WTC11 (cell line): ENCODE results near the gene CAMK1. TPM values are rescaled to one million over a fixed set of nuclear protein-coding genes. Genes with fewer than 3 reads are reported as not detected.

Source experiments
- ATAC-seq: fragments of 200-7000 bp; cut with Tn5 transposase; 2 replicates; pipeline ENCODE4 v1.10.0; 2021; ENCODE audit warnings: mild to moderate bottlenecking, moderate library complexity
- CTCF ChIA-PET: fragments of 300-600 bp; sonication (Branson Sonifier 250); formaldehyde crosslinking; loops from one replicate; lab custom pipeline; 2021; ENCODE audit warnings: antibody characterized with exemption; lab: Charles Lee
- POLR2A ChIA-PET: fragments of 350-600 bp; sonication (Branson Sonifier 250); formaldehyde crosslinking; loops from one replicate; lab custom pipeline; 2021; ENCODE audit warnings: antibody characterized with exemption; lab: Charles Lee
- DNase-seq: peaks from one replicate; pipeline ENCODE4 v3.0.0; 2021; ENCODE audit warnings: low spot score
- H3K27ac Mint-ChIP-seq: 2 replicates; pipeline ENCODE4 v1.8.0; 2021; ENCODE audit warnings: mixed read lengths
- H3K27me3 Mint-ChIP-seq: 2 replicates; pipeline ENCODE4 v1.8.0; 2021; ENCODE audit warnings: low read depth, mild to moderate bottlenecking, moderate library complexity, mixed read lengths
- H3K36me3 Mint-ChIP-seq: 2 replicates; pipeline ENCODE4 v1.8.0; 2021; ENCODE audit warnings: mixed read lengths
- H3K4me1 Mint-ChIP-seq: 2 replicates; pipeline ENCODE4 v1.8.0; 2022; ENCODE audit warnings: mixed read lengths
- H3K4me3 Mint-ChIP-seq: 2 replicates; pipeline ENCODE4 v1.8.0; 2021; ENCODE audit warnings: mild to moderate bottlenecking, moderate library complexity, mixed read lengths
- H3K9me3 Mint-ChIP-seq: 2 replicates; pipeline ENCODE4 v1.8.0; 2021; ENCODE audit warnings: mixed read lengths
- AFF4 ChIP-seq: sonication (generic); formaldehyde crosslinking; IDR thresholded peaks from 2 replicates; pipeline ENCODE4 v1.8.1; 2023; ENCODE audit warnings: mild to moderate bottlenecking, missing genetic modification reagents, borderline replicate concordance
- CBFB ChIP-seq: sonication (generic); formaldehyde crosslinking; IDR thresholded peaks from 2 replicates; pipeline ENCODE4 v1.8.1; 2022; ENCODE audit warnings: mild to moderate bottlenecking, low read depth, missing genetic modification reagents
- CREB1 ChIP-seq: sonication (generic); formaldehyde crosslinking; IDR thresholded peaks from 2 replicates; pipeline ENCODE4 v1.8.0; 2023; ENCODE audit warnings: mild to moderate bottlenecking, missing genetic modification reagents
- NR1H2 ChIP-seq: sonication (generic); formaldehyde crosslinking; IDR thresholded peaks from 2 replicates; pipeline ENCODE4 v1.9.0; 2021; ENCODE audit warnings: mild to moderate bottlenecking, moderate library complexity, missing genetic modification reagents
- NR2C2 ChIP-seq: sonication (generic); formaldehyde crosslinking; IDR thresholded peaks from 2 replicates; pipeline ENCODE4 v1.8.0; 2022; ENCODE audit warnings: mild to moderate bottlenecking, missing genetic modification reagents
- SMAD4 ChIP-seq: sonication (generic); formaldehyde crosslinking; IDR thresholded peaks from 2 replicates; pipeline ENCODE4 v1.8.0; 2022; ENCODE audit warnings: mild to moderate bottlenecking, missing genetic modification reagents
- TEAD4 ChIP-seq: sonication (generic); formaldehyde crosslinking; IDR thresholded peaks from 2 replicates; pipeline ENCODE4 v1.8.0; 2022; ENCODE audit warnings: mild to moderate bottlenecking, missing genetic modification reagents
- ZNF219 ChIP-seq: sonication (generic); formaldehyde crosslinking; IDR thresholded peaks from 2 replicates; pipeline ENCODE4 v1.8.0; 2023; ENCODE audit warnings: missing genetic modification reagents, mild to moderate bottlenecking, borderline replicate concordance
- ZNF232 ChIP-seq: sonication (generic); formaldehyde crosslinking; IDR thresholded peaks from 2 replicates; pipeline ENCODE4 v1.8.0; 2022; ENCODE audit warnings: mild to moderate bottlenecking, missing genetic modification reagents
- ZNF396 ChIP-seq: fragments of 250-450 bp; sonication (Bioruptor Pico); IDR thresholded peaks from 2 replicates; pipeline ENCODE4 v1.8.0; 2021; ENCODE audit warnings: mild to moderate bottlenecking, moderate library complexity, borderline replicate concordance
- ZNF671 ChIP-seq: fragments of 250-450 bp; sonication (Bioruptor Pico); IDR thresholded peaks from 2 replicates; pipeline ENCODE4 v1.8.0; 2021; ENCODE audit warnings: mild to moderate bottlenecking
- total RNA-seq: library from RNA; stranded (reverse); gene quantifications from 3 replicates; pipeline ENCODE4 v1.2.3, GENCODE V29; 2021
- TF ChIP-seq, protein P1 (sequence below): sonication (generic); formaldehyde crosslinking; IDR thresholded peaks from 2 replicates; pipeline ENCODE4 v1.8.0; 2023; ENCODE audit warnings: missing genetic modification reagents, mild to moderate bottlenecking, borderline replicate concordance
- TF ChIP-seq, protein P2 (sequence below): sonication (generic); formaldehyde crosslinking; IDR thresholded peaks from 2 replicates; pipeline ENCODE4 v1.8.1; 2023; ENCODE audit warnings: mild to moderate bottlenecking, missing genetic modification reagents, moderate library complexity

Gene CAMK1
- total RNA-seq, 1 experiment from 2014 or later = 3.1 TPM

- ATAC-seq (no peak), DNase-seq (no peak)
- H3K27me3 Mint-ChIP-seq = peaks cover 49% of the 10 kb centered on the region
- no peak overlapping the region for H3K4me3 Mint-ChIP-seq
- ChIA-PET POLR2A (no interaction called here), CTCF (interaction anchor here (8.9 kb wide), 1 partner anchor 17 kb away, joined by 72 read pairs; no protein-coding TSS in a partner anchor)
- H3K9me3 Mint-ChIP-seq = no peaks in the 10 kb centered on the region
- H3K36me3 Mint-ChIP-seq = no peaks in the 10 kb centered on the region
- no peak overlapping the region for H3K27ac Mint-ChIP-seq
- H3K4me1 Mint-ChIP-seq = peaks cover 3% of the 10 kb centered on the region; the same call in 1 of the 2 replicates
- TF ChIP-seq SMAD4 (no peak), ZNF219 (CRISPR knock-in tag) (no peak), ZNF232 (CRISPR knock-in tag) (no peak), TEAD4 (CRISPR knock-in tag) (no peak), CBFB (CRISPR knock-in tag) (no peak), NR2C2 (CRISPR knock-in tag) (no peak), CREB1 (CRISPR knock-in tag) (no peak), AFF4 (CRISPR knock-in tag) (no peak), ZNF671 (no peak), ZNF396 (CRISPR knock-in tag) (no peak), NR1H2 (no peak)
- TF ChIP-seq, protein P1, sequence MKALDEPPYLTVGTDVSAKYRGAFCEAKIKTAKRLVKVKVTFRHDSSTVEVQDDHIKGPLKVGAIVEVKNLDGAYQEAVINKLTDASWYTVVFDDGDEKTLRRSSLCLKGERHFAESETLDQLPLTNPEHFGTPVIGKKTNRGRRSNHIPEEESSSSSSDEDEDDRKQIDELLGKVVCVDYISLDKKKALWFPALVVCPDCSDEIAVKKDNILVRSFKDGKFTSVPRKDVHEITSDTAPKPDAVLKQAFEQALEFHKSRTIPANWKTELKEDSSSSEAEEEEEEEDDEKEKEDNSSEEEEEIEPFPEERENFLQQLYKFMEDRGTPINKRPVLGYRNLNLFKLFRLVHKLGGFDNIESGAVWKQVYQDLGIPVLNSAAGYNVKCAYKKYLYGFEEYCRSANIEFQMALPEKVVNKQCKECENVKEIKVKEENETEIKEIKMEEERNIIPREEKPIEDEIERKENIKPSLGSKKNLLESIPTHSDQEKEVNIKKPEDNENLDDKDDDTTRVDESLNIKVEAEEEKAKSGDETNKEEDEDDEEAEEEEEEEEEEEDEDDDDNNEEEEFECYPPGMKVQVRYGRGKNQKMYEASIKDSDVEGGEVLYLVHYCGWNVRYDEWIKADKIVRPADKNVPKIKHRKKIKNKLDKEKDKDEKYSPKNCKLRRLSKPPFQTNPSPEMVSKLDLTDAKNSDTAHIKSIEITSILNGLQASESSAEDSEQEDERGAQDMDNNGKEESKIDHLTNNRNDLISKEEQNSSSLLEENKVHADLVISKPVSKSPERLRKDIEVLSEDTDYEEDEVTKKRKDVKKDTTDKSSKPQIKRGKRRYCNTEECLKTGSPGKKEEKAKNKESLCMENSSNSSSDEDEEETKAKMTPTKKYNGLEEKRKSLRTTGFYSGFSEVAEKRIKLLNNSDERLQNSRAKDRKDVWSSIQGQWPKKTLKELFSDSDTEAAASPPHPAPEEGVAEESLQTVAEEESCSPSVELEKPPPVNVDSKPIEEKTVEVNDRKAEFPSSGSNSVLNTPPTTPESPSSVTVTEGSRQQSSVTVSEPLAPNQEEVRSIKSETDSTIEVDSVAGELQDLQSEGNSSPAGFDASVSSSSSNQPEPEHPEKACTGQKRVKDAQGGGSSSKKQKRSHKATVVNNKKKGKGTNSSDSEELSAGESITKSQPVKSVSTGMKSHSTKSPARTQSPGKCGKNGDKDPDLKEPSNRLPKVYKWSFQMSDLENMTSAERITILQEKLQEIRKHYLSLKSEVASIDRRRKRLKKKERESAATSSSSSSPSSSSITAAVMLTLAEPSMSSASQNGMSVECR (CRISPR knock-in tag) = no peak
- TF ChIP-seq, protein P2, sequence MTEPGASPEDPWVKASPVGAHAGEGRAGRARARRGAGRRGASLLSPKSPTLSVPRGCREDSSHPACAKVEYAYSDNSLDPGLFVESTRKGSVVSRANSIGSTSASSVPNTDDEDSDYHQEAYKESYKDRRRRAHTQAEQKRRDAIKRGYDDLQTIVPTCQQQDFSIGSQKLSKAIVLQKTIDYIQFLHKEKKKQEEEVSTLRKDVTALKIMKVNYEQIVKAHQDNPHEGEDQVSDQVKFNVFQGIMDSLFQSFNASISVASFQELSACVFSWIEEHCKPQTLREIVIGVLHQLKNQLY (CRISPR knock-in tag) = no peak
Observed at GRCh38 chr3:9710174-9710739, 59.5 kb downstream of the CAMK1 start.

Other genes with a start within 250 kb of the CAMK1 start
- gene LHFPL4, start 216.1 kb downstream of the CAMK1 start, total RNA-seq = 18.9 to 26.8 TPM (median 24.4 TPM) in 3 replicates
- 46.7 to 47.9 TPM (median 47.5 TPM) in 3 replicates for gene MTMR14, start 120.4 kb downstream of the CAMK1 start, total RNA-seq
- gene CPNE9, start 66.1 kb downstream of the CAMK1 start, total RNA-seq = 3.2 to 6.6 TPM (median 6.0 TPM) in 3 replicates
- gene BRPF1, start 38.2 kb downstream of the CAMK1 start, total RNA-seq = 20.4 to 22.8 TPM (median 21.4 TPM) in 3 replicates
- 23.6 to 27.3 TPM (median 26.7 TPM) in 3 replicates for gene OGG1, start 20.0 kb downstream of the CAMK1 start, total RNA-seq
- 49.0 to 57.9 TPM (median 55.9 TPM) in 3 replicates for gene TADA3, start 22.5 kb upstream of the CAMK1 start, total RNA-seq
- gene ARPC4, start 23.1 kb upstream of the CAMK1 start, total RNA-seq = 127 to 143 TPM (median 133 TPM) in 3 replicates
- 11.1 to 14.7 TPM (median 12.3 TPM) in 3 replicates for gene TTLL3, start 40.3 kb upstream of the CAMK1 start, total RNA-seq
- gene RPUSD3, start 74.1 kb upstream of the CAMK1 start, total RNA-seq = 83.0 to 95.5 TPM (median 90.8 TPM) in 3 replicates
- not detected in 3 replicates for gene CIDEC, start 110.3 kb upstream of the CAMK1 start, total RNA-seq
- gene JAGN1, start 120.7 kb upstream of the CAMK1 start, total RNA-seq = 25.6 to 30.1 TPM (median 28.7 TPM) in 3 replicates
- 3.0 to 4.2 TPM (median 4.0 TPM) in 3 replicates for gene IL17RE, start 132.9 kb upstream of the CAMK1 start, total RNA-seq
- 10.1 to 11.8 TPM (median 10.2 TPM) in 3 replicates for gene IL17RC, start 147.2 kb upstream of the CAMK1 start, total RNA-seq
- gene CRELD1, start 163.9 kb upstream of the CAMK1 start, total RNA-seq = 18.8 to 36.2 TPM (median 35.9 TPM) in 3 replicates
- 9.2 to 11.5 TPM (median 11.4 TPM) in 3 replicates for gene PRRT3, start 182.5 kb upstream of the CAMK1 start, total RNA-seq
- 38.0 to 43.8 TPM (median 42.1 TPM) in 3 replicates for gene EMC3, start 216.9 kb upstream of the CAMK1 start, total RNA-seq